Cardiac fibroblast (primary cell): ENCODE measurements around the gene MEI1.

Experiments
- DNase-seq, 2 donors: peaks; one replicate each; pipeline versions ENCODE4 v3.0.0 to v3.0.0-alpha.2; 2010; ENCODE audit warnings: low read depth in 2 of 2
- H3K4me3 ChIP-seq, 2 donors: replicated peaks in 1 of 2; 1 replicate in 1 of 2; 2 replicates in 1 of 2; pipeline ENCODE4 v1.5.1; 2011; ENCODE audit warnings: low read depth in 2 of 2, low read length in 2 of 2, mild to moderate bottlenecking in 2 of 2, moderate library complexity in 1 of 2
- CTCF ChIP-seq: IDR thresholded peaks from one replicate; pipeline ENCODE4 v1.5.1; 2011; ENCODE audit warnings: low read depth, mild to moderate bottlenecking, low read length, inconsistent platforms

Gene MEI1

GRCh38 chr22:41699264-41700107, at the start of gene MEI1:
MEI1 (plus strand) TSS chr22:41699503; CDS start chr22:41699539, 36 bp downstream.
- no peak within 1 kb of the TSS for H3K4me3 ChIP-seq
- DNase-seq = peak; percentile 72 to 78
- TF ChIP-seq CTCF = no peak

- no peak overlapping the region for H3K4me3 ChIP-seq
- TF ChIP-seq CTCF = no peak
- DNase-seq = no peak
Observed at GRCh38 chr22:41650229-41650628, 49.1 kb upstream of the MEI1 start.

- DNase-seq = no peak
- no peak for TF ChIP-seq CTCF
- H3K4me3 ChIP-seq = no peak overlapping the region
Observed at GRCh38 chr22:41650821-41651220, 48.5 kb upstream of the MEI1 start.

GRCh38 chr22:41654322-41654721, 45.0 kb upstream of the MEI1 start:
- H3K4me3 ChIP-seq = no peak overlapping the region
- no peak for TF ChIP-seq CTCF
- DNase-seq = no peak

- no peak for TF ChIP-seq CTCF
- peak in 1 of 2 donors; percentile 16 for DNase-seq
- no peak overlapping the region for H3K4me3 ChIP-seq
Observed at GRCh38 chr22:41656556-41656955, 42.7 kb upstream of the MEI1 start.

GRCh38 chr22:41657709-41658108, 41.6 kb upstream of the MEI1 start:
- no peak overlapping the region for H3K4me3 ChIP-seq
- DNase-seq = no peak
- TF ChIP-seq CTCF = no peak

GRCh38 chr22:41658869-41659268, 40.4 kb upstream of the MEI1 start:
- no peak overlapping the region for H3K4me3 ChIP-seq
- no peak for DNase-seq
- TF ChIP-seq CTCF = no peak
